ENCODE data around the gene WNT3.

Gene WNT3

DNA sequence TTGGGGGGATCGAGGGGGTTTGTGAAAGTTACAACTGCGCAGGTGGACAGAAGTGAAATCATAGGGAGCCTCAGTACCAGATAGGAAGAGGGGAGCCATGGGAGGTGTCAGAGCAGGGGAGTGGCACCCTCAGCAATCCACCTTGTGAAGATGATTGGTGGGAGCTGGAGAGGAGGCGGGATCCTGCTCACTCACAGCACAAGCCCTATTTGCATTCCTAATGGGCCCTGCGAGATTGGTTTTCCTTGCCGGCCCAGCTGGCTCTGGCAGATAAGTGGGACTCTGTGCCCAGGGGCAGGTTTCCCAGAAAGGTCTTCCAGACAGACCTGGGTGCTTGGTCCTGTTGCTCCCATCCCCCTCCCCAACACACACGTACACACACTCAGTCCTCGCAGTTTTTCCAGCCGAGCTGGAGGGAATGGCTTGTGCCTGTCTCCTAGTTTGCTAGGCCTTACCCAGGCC lies 9.4 kb downstream of the WNT3 start:
- ChIA-PET POLR2A (no interaction called here), CTCF (no interaction called here)
- TF ChIP-seq SP1 (IDR thresholded peaks at IDR 0.05) (no peak), SUZ12 (IDR thresholded peaks at IDR 0.05) (no peak)
- DNase-seq (ENCODE audit: extremely low spot score) = no peak

- TF ChIP-seq ELF4 (IDR thresholded peaks at IDR 0.05) (no peak), FOXA1 (IDR thresholded peaks at IDR 0.05) (no peak), NFRKB (IDR thresholded peaks at IDR 0.05) (no peak), SUZ12 (IDR thresholded peaks at IDR 0.05) (no peak), CTBP1 (IDR thresholded peaks at IDR 0.05; ENCODE audit: borderline replicate concordance) (no peak), SP1 (IDR thresholded peaks at IDR 0.05) (no peak), ARNT (IDR thresholded peaks at IDR 0.05) (no peak), FOXK2 (IDR thresholded peaks at IDR 0.05) (no peak), LEF1 (IDR thresholded peaks at IDR 0.05; ENCODE audit: borderline replicate concordance) (no peak), ZNF384 (IDR thresholded peaks at IDR 0.05) (no peak), L3MBTL2 (conservative IDR thresholded peaks at IDR 0.05) (no peak), TARDBP (IDR thresholded peaks at IDR 0.05) (no peak), BHLHE40 (IDR thresholded peaks at IDR 0.05; ENCODE audit: borderline replicate concordance) (no peak), HDGF (IDR thresholded peaks at IDR 0.05; ENCODE audit: borderline replicate concordance) (no peak), FOXM1 (IDR thresholded peaks at IDR 0.05; ENCODE audit: borderline replicate concordance) (no peak), PKNOX1 (IDR thresholded peaks at IDR 0.05) (no peak)
- CTCF ChIA-PET = no interaction called here
- POLR2A ChIA-PET = interaction anchor here (0.8 kb wide), 1 partner anchor 10 kb away, joined by 3 read pairs; no protein-coding TSS in a partner anchor
- no peak for DNase-seq (ENCODE audit: extremely low spot score)
Measured at GRCh38 chr17:46805771-46806170, 12.7 kb downstream of the WNT3 start.

- TF ChIP-seq L3MBTL2 (conservative IDR thresholded peaks at IDR 0.05) = no peak
- no peak for TF ChIP-seq ZNF384 (IDR thresholded peaks at IDR 0.05)
- TF ChIP-seq SUZ12 (IDR thresholded peaks at IDR 0.05) = no peak
- TF ChIP-seq ELF4 (IDR thresholded peaks at IDR 0.05) = no peak
- no peak for TF ChIP-seq FOXA1 (IDR thresholded peaks at IDR 0.05)
- no peak for TF ChIP-seq HDGF (IDR thresholded peaks at IDR 0.05; ENCODE audit: borderline replicate concordance)
- TF ChIP-seq BHLHE40 (IDR thresholded peaks at IDR 0.05; ENCODE audit: borderline replicate concordance) = no peak
- TF ChIP-seq TARDBP (IDR thresholded peaks at IDR 0.05) = no peak
- no peak for TF ChIP-seq ARNT (IDR thresholded peaks at IDR 0.05)
- no peak for TF ChIP-seq LEF1 (IDR thresholded peaks at IDR 0.05; ENCODE audit: borderline replicate concordance)
- no peak for TF ChIP-seq PKNOX1 (IDR thresholded peaks at IDR 0.05)
- ChIA-PET CTCF (no interaction called here), POLR2A (no interaction called here)
- no peak for DNase-seq (ENCODE audit: extremely low spot score)
Measured at GRCh38 chr17:46803544-46803943, 14.9 kb downstream of the WNT3 start.

- DNase-seq (ENCODE audit: extremely low spot score) = no peak
- ChIA-PET POLR2A (no interaction called here), CTCF (no interaction called here)
- TF ChIP-seq SP1 (IDR thresholded peaks at IDR 0.05) (no peak), ELF4 (IDR thresholded peaks at IDR 0.05) (no peak), TARDBP (IDR thresholded peaks at IDR 0.05) (no peak), FOXK2 (IDR thresholded peaks at IDR 0.05) (no peak), NFRKB (IDR thresholded peaks at IDR 0.05) (no peak), FOXA1 (IDR thresholded peaks at IDR 0.05) (no peak), CTBP1 (IDR thresholded peaks at IDR 0.05; ENCODE audit: borderline replicate concordance) (no peak), FOXM1 (IDR thresholded peaks at IDR 0.05; ENCODE audit: borderline replicate concordance) (no peak), PKNOX1 (IDR thresholded peaks at IDR 0.05) (no peak), SUZ12 (IDR thresholded peaks at IDR 0.05) (no peak), LEF1 (IDR thresholded peaks at IDR 0.05; ENCODE audit: borderline replicate concordance) (no peak), HDGF (IDR thresholded peaks at IDR 0.05; ENCODE audit: borderline replicate concordance) (no peak), ARNT (IDR thresholded peaks at IDR 0.05) (no peak), ZNF384 (IDR thresholded peaks at IDR 0.05) (no peak), L3MBTL2 (conservative IDR thresholded peaks at IDR 0.05) (no peak), BHLHE40 (IDR thresholded peaks at IDR 0.05; ENCODE audit: borderline replicate concordance) (no peak)
Measured at GRCh38 chr17:46802800-46803199, 15.7 kb downstream of the WNT3 start.

DNA sequence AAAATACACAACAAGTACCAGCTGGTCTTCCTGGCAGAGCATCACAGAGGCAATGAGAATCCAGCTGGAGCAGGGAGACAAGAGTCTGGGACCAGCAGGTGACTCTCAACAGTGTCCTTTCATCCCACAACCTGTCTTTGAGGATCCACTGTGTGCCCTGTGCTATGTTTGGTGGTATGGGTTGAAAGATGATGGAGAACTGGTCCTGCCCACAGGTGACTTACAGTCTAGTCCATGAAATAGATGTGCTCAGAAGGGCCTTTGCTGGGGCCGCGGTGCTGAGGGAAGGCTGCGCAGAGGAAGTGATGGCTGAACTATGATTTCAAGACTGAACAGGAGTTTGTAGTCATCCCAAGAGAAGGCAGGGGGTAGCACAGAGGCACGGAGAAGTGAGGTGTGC lies 17.9 kb downstream of the WNT3 start:
- CTCF ChIA-PET = no interaction called here
- POLR2A ChIA-PET = no interaction called here
- DNase-seq (ENCODE audit: extremely low spot score) = no peak
- TF ChIP-seq PKNOX1 (IDR thresholded peaks at IDR 0.05) = no peak
- TF ChIP-seq FOXK2 (IDR thresholded peaks at IDR 0.05) = no peak
- no peak for TF ChIP-seq CTBP1 (IDR thresholded peaks at IDR 0.05; ENCODE audit: borderline replicate concordance)
- TF ChIP-seq ARNT (IDR thresholded peaks at IDR 0.05) = no peak
- TF ChIP-seq LEF1 (IDR thresholded peaks at IDR 0.05; ENCODE audit: borderline replicate concordance) = no peak
- no peak for TF ChIP-seq BHLHE40 (IDR thresholded peaks at IDR 0.05; ENCODE audit: borderline replicate concordance)
- no peak for TF ChIP-seq ZNF384 (IDR thresholded peaks at IDR 0.05)
- no peak for TF ChIP-seq L3MBTL2 (conservative IDR thresholded peaks at IDR 0.05)
- TF ChIP-seq SP1 (IDR thresholded peaks at IDR 0.05) = no peak
- no peak for TF ChIP-seq SUZ12 (IDR thresholded peaks at IDR 0.05)
- no peak for TF ChIP-seq NFRKB (IDR thresholded peaks at IDR 0.05)

- CTCF ChIA-PET = interaction anchor here (1.0 kb wide), 1 partner anchor 13 kb away, joined by 3 read pairs; no protein-coding TSS in a partner anchor
Measured at GRCh38 chr17:46796956-46797530, 21.4 kb downstream of the WNT3 start.

More at GRCh38 chr17:46796956-46797530, 21.4 kb downstream of the WNT3 start:
- no peak for DNase-seq (ENCODE audit: extremely low spot score)
- POLR2A ChIA-PET = interaction anchor here (0.9 kb wide), 1 partner anchor 17 kb away, joined by 3 read pairs; no protein-coding TSS in a partner anchor
- no peak for TF ChIP-seq ELF4 (IDR thresholded peaks at IDR 0.05)
- no peak for TF ChIP-seq ZNF384 (IDR thresholded peaks at IDR 0.05)
- TF ChIP-seq TARDBP (IDR thresholded peaks at IDR 0.05) = no peak
- no peak for TF ChIP-seq L3MBTL2 (conservative IDR thresholded peaks at IDR 0.05)
- TF ChIP-seq HDGF (IDR thresholded peaks at IDR 0.05; ENCODE audit: borderline replicate concordance) = no peak
- TF ChIP-seq FOXA1 (IDR thresholded peaks at IDR 0.05) = no peak
- TF ChIP-seq LEF1 (IDR thresholded peaks at IDR 0.05; ENCODE audit: borderline replicate concordance) = no peak
- TF ChIP-seq PKNOX1 (IDR thresholded peaks at IDR 0.05) = no peak
- TF ChIP-seq CTBP1 (IDR thresholded peaks at IDR 0.05; ENCODE audit: borderline replicate concordance) = no peak
- TF ChIP-seq NFRKB (IDR thresholded peaks at IDR 0.05) = no peak
- TF ChIP-seq SP1 (IDR thresholded peaks at IDR 0.05) = no peak

All from HEK293T (cell line).